COLO668 (cell line): ENCODE data around the gene PRELID3B.

ENCODE experiments used
- DNase-seq: peaks from one replicate; lab custom pipeline; 2025; ENCODE audit not compliant: unreplicated experiment; lab: John Stamatoyannopoulos, UW

The PRELID3B gene

DNA sequence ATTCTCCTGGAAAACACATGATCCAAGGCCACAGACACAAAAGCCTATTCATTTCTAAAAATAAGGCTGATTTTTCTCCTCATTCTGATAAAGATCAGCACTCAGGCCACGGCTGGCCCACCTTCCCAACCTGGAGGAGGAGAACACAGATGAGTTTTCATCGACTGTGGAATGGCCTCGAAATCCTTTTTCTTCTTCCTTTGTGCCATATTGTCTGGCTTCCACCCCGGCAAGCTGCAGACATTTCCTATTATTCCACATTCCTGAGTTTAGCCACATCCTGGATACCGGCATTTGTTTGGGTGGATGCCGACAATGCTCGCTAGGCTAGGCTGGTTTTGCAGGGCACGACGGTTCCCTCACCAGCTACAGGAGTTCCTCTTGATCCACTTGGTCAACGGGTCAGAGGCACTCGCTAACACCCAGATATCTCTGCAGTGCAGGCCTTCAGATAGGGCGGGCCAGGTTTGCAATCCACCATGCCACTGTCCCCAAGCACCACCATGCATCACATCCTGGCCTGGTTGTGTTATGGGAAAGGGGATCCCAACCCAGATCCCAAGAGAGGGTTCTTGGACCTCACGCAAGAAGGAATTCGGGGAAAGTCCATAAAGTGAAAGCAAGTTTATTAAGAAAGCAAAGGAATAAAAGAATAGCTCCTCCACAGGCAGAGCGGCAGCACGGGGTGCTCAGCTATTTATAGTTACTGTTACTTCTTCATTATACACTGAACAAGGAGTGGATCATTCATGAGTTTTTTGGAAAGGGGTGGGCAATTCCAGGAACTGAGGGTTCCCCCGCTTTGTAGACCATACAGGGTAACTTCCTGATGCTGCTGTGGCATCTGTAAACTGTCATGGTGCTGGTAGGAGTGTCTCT lies 31.4 kb downstream of the PRELID3B start:
- DNase-seq: no peak

DNA sequence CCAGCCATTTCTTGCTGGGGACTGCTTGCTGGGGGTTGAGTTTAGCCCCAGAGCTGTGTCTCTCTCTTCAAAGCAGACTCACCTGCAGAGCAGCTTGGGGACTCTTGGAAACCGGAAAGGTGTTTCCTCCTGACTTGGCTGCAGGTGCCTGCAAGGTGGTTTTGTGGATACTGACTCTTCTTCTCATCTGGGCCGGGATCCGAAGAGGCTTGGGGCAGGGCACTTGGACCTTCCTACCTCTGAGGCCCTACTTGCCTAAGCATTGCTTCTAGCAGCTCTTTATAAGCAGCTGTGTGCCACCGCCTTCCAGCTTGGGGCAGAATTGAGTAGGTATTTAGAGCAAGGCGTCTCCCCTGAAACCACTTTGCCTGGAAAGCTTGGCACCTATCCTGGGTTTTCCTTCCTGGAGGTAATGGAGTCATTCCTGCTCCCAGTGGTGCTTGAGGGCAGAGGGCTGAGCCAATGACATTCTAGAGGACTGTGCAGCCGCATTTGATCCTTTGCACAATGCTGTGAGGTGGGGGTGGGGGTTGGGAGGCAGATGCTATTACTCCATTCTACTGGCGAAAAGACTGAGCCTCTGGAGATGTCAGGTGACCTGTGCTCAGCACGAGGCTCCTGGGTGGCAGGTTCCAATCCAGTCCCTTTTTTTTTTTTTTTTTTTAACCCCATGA lies 32.1 kb downstream of the PRELID3B start:
- DNase-seq: no peak

DNA sequence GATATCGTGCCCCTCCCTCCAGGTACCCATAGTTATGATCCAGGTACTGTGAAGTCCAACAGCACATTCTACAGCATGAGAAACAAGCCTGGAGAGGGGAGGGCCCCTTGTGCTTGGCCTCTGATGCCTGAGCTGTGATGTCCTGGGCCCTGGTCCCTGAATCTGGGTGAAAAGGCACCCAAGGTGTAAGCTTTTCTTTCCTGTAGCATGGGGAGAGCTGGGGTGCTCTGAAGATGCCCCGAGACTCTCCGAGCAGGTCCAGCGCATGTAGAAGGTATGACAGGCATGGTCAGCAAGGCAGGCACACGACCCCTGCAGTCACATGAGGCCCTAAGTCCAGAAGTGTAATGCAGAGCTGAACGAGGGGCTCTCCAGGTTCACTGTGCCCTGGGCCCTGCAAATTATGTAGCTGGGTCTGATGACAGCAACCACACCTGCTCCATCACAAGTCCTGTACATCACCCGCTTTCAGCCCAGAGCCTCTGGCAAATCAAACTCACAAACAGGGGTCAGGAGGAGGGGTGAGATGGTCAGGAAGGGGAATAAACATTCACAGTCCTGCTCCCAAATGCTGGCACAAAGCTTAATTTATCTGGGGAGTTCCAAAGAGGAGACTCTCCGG lies 33.8 kb downstream of the PRELID3B start:
- DNase-seq: no peak

DNA sequence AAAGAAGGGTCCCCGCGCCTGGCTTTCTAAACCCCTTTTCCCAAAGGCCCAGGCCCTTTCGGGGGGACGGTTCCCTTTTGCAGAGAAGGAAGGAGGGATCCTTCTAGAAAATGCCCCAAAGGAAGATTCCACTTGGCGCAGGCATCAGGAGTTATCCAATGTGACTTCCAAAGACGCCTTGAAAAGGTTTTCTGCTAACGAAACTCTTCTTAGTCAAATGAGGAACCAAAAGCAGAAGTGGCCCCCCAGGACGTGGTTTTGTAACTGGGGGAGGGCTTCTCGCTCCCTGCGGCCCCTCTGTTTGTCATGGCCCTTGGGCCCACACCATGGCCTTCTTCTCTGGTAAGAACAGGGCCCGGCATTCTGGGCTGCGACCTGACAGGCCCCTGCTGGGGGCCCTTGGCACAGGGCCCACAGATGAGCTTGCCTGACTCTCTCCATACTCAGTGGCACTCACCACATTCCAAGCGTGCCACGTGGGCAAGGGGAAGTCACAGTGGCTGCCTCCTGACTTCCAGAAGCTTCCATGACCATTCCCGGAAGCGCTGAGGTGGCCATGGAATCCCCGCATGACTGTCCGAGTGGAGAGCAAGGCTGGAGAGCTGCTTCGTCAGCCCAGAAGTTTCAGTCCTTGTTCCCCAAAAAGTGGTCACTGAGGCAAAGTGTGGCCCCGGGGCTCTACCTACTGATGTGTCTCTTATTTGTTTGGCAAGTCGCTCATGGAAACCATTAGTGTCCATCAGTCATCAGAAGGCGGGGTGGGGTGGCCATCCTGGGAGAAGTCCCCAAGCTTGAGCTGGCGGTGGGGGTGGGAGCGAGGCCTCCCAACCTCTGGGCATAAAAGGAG lies 34.7 kb downstream of the PRELID3B start:
- DNase-seq: no peak

DNA sequence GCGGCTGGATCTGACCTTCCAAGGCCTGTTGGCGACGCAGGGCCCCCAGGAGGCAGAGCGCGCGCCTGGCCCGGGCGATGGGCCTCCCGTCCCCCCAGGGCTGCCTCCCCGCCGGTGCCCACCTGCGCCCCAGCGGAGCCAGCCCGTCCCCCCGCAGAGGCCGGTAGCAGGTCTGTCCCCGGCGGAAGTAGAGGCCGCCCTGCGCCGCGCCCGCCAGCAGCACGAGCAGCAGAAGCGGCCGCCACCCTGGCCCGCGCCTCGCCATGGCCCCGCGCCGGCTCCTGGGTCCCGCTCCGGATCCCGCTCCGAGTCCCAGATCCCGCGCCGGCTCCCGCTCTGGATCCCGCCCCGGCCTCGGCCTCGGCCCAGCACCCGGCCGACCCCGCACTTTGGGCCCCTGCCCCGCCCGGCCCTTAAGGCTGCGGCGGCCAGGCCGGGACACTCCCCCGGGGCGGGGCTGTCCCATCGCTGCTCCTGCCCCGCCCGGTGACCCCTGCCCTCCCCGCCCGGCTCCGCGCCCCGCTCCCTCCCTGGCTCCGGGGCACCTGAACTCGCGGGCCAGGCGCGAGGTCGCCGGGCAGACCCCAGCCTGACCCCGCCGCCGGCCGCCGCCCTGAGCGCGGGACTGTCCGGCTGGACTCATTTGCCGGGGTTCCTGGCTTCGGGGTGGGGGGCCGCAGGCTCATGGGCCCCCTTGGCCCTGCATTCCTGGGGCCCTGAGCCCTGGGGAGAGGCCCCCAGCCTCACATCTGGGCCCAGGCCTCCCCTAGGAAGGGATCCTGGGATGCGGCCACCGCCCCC lies 35.5 kb downstream of the PRELID3B start, which contains the start of gene CTSZ:
Gene CTSZ (minus strand): TSS at position 391 of the 801 bp plus-strand sequence. CDS start 126 bp downstream, at position 265.
- peak; percentile 63 for DNase-seq

DNA sequence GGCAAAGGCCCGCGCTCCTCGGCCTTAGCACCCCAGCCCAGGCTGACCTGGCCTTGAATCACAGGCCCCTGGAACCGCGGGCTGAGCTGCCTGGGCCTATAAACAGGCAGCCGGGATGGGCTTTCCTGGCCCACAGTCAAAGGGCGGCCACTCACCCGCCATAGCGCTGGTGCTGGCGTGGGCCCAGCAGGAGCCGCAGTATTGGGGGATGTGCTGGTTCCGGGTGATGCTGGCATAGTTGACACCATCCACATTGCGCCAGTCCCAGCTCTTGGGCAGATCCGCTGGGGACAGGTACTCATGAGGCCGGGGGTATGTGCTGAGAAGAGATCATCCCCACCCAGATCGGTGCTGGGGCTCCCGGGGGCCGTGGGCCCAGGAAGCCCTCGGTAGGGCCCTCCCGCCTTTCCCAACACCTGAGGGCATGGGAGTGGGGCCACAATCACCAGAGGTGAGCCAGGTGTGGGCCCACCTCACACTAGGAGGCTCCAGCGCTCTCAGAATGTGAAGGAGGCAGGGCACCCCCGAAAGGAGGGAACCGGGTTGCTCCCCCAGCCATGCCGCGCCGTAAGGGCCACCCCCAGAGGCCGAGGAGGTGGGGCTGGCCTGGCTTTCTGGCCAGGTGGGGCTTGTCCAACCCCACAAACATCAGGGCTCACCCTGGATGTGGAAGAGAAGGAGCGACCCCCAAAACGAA lies 36.3 kb downstream of the PRELID3B start:
- no peak for DNase-seq

DNA sequence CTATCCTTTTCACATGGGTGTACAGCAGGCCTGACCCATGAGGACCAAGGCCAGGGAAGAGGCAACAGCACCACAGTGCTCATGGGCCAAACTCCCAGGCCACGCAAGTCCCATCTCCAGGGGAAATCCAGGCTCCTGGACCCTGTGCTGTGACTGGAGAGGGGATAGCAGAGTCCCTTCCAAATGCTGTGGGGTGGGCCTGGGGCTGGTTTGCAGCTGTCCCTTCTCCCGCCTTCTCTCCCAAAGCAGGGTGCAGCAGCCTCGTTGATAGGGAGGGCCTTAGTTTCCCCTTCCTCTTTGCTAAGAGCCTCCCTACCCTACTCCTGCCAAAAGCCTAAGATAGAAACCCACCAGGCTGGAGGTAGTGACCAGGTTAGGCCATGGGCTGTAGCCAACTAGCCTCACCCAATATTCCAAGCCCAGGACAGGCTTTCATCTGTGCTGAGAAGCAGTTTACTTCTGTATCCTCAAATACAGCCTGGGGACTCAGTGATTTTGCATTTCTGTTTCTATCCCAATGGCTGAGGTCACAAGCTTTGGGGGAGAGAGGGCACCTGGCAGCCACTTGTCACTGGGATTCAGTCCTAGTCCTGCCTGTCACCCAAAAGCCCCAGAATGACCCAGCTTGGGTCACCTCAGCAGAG lies 36.9 kb downstream of the PRELID3B start:
- no peak for DNase-seq

DNA sequence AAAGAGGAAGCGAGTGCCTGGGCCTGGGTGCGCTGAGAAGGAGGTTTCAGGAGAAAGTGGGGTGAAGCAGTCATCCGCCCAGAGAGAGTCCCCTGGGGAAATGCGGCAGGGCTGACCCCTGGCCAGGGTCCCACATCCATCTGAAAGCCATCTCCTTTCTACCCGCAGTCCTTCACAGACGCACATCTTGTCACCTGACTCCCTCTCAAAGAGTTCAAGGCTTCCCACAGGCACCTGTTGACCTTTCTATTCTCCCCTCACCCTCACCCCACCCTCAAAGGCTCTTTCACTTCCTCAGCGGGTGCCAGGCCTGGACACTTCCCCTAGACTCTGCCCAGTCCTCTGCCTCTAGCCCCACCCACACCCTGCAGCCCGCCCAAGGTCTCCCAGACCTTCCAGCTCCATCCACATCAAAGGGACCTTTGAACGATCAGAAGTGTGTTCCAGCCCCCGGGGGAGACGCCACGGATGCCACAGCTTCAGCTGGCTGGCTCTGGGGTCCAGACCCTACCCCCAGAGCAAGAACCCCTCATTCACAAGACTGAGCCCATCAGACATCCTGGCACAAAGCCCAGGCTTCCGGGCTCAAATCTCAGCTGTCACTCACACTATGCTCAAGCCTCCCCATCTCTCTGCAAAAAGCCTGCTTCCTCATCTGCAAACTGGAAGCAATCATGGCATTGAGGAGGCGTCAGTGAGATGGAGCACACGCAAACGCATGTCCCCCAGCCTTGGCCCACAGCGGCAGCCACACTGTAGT lies 37.6 kb downstream of the PRELID3B start:
- no peak for DNase-seq

DNA sequence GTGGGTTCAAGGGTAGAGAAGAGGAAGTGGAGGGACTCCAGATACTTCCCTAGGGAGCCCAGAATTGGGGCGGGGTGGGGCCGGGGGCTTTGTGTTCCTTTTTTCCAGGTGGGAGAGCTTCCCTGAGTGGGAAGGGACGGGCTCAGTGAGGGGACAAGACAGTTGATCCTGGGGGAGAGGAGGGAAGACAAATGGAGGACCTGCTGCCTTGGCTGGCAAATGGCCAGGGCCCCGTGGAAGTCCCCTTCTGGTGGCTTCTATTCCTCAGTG lies 38.2 kb downstream of the PRELID3B start:
- DNase-seq: no peak

DNA sequence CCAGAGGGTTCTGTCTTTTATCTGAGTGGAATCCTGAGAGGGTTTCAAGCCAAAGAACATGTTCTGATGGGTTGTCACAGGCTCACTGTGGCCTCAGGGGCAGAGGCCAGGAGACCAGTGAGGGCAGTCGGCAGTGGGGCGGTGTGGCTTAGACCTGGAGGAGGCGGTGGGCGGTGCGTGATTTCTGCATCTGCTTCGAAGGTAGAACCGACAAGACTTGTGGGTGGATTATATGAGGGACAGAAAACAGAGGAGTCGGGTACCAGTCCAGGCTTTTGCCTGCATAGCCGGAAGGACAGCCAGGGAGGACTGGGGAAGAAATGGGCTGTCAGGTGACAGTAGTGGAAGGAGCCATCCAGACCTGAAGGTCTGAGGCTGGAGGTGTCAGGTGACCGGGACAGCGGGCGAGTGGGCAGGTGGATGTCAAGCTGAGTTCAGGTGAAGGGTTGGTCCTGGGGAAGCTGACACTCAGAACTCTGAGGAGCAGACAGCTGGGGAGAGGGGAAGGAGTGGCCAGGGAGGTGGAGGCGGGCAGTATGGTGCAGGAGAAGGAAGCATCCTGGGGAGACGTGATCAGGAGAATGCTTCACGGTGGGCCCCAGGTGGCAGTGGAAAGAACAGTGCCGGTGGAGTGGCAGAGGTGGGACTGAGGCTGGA lies 38.6 kb downstream of the PRELID3B start:
- DNase-seq: no peak

DNA sequence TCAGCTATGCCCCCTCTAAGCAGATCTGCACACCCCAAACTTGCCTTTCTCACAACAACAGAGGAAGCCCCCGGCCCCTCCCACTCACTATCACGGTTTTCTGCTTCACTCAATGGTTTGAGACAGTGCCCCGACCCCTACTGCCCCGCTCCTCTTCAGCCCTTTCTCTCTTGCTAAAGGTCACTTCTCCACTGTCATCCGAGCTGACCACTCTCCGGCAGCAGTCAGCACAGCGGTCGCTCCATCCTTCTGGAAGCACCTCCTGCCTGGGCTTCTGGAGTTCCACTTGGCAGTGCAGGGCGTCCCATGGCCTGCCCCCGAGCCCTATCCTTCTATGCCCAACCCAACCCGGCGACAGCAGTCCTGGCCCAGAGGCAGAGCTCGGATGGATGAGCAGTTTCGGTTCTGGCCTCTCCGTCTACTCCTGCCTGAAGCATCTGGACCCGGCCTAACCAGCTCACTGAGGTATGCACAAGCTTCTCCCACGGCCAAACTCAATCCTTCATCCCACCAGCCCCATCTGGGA lies 39.6 kb downstream of the PRELID3B start:
- DNase-seq: no peak

DNA sequence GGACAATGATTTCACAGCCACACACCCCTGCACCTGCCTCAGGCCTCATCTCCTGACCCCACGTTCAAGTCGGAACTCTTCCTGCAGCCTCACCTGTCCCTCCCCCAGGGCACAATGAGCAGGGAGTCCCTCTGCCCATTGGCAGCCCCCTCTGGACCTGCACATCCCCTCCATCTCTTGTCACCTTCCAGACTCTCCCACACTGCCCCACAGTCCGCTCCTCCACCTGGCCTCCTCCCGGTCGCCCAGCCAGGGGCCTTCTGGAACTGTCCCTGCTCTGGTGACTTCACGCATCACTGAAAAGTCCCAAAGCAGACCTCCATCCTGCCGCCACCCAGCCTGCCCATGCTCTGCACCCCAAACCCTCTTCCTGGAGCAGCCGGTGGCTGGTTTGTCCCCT lies 40.2 kb downstream of the PRELID3B start:
- DNase-seq: no peak

DNA sequence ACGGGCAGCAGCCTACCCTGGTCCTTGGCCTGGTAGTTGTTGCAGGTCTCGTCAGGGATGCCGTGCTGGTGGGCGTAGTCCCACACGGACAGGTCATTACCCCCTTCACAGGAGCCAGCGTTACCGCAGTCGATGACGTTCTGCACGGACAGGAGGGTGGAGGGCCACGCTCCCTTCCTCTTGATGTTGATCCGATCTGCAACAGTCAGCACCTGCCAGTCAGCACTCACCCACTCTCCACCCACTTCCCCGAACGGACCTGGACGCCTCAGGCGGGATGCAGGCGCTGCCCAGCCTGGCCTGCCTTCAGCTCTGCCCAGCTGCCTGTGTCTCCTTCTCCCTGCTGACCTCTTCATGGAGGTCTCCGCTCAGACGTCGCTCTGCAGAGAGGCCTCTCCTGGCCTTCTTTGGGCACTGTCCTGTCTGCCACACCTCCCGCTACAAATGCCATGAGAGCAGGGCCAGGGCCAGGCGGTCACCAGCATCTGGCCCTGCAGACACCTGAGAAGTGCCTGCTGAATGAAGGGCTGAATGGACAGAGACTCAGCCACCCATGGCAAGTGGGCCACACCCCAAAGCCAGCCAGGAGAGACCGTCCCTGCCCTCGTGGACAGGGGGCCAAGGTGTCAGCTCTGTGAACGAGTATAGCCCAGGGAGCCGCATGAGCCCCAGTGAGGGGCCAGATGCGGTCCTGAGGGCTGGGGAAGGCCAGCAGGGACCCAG lies 41.0 kb downstream of the PRELID3B start:
- DNase-seq: no peak

DNA sequence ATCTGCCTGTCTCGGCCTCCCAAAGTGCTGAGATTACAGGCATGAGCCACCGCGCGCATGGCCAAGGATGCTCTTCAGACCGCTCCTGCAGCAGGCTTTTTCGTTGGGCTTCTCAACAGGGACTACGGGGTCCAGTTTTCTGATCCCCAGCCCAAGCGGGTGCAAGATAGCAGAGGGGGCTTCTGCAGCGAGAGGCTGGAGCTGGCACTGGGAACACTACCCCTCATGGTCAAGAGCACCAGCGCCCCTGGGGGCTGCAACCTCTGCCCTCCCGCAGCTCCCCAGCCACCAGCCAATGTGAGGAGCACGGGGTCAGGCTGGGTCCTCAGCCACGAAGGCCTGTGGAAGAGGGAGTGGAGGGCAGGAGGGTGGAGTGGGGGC lies 41.5 kb downstream of the PRELID3B start:
- no peak for DNase-seq

DNA sequence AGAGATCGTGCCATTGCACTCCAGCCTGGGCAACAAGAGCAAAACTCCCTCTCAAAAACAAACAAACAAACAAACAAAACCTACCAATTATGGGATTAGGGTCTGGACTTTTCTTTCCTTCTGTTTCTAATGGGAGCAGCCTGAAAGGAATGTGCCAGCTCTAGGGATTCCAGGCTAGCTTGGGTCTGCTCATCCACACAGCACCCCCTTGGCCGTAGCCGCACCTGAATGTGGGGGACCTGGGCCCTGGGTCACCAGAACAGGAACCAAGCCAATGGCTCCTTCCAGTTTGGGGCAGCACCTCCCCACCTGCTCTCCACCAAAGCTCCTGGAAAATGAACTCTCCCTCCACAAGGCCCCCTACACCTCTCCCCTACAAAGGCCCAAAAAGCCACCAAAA lies 42.3 kb downstream of the PRELID3B start:
- DNase-seq: no peak

DNA sequence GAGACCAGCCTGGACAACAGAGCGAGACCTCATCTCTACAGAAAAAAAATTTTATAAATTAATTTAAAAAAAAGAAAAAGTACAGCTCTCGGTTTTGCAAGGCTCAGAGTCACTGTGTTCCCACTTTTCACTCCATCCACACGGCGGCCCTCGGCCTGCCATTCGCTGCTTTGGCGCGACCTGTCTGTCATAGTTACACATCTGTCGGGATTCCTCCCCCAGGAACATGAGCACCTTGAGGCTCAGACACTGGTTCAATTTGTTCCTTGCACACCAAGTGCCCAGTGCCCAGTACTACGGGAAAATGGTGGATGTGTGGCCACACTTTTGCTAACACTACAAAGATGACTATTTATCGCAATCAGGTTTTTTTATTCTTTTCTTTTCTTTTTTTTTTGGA lies 43.9 kb downstream of the PRELID3B start:
- DNase-seq: no peak

DNA sequence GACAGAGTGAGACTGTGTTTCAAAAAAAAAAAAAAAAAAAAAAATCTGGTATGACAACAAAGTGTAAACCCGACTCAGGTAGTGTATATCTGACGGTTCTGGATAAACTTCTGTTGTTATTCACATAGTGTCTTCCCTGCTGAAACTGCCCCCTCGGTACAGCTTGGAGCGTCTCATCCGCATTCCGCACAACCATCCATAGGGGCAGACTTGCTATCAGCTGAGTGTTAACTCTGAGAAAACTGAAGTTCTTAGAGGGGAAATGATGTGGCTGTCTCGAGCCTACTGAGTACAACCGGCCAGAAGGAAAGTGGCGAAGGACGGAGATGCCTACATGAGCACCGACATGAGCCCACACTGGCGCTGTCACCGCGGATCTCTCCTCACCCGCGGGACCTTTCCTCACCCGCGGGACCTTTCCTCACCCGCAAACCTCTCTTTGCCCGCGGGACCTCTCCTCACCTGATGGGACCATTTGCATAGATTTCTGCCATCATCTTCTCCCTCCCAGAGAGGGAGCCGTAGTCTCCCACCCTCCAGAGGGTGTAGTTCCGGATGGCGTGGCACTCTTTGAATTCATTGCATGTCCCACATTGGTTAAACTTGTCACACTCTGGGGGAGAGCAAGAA lies 45.3 kb downstream of the PRELID3B start:
- DNase-seq: no peak
